GM12872 (cell line): ENCODE data around the gene CNTN1.

ENCODE experiments used
- TF ChIP-seq, protein P1 (sequence below): IDR thresholded peaks from 3 replicates; pipeline ENCODE4 v1.5.1; 2011; ENCODE audit warnings: low read depth, mild to moderate bottlenecking, low read length, moderate library complexity; ENCODE audit not compliant: insufficient read depth

CNTN1 gene

DNA sequence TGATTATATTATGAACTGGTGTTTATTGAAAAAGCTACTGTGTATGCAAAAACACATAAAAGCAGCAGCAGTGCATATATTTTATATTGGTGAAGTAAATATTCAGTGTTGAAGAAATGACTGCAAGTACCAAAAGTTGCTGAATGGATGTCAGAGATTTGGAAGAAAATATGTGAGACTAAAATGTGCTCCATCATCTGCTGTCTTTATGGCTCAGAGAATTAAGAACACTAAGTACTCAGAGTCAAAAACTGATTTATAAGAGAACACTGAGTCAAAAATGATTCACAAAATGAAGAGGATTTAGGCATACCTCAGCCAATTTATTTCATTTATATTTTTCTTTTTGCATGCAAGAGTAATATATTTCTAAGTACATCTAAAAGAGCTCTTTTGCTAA, 409.6 kb downstream of the CNTN1 start:
- TF ChIP-seq, protein P1, sequence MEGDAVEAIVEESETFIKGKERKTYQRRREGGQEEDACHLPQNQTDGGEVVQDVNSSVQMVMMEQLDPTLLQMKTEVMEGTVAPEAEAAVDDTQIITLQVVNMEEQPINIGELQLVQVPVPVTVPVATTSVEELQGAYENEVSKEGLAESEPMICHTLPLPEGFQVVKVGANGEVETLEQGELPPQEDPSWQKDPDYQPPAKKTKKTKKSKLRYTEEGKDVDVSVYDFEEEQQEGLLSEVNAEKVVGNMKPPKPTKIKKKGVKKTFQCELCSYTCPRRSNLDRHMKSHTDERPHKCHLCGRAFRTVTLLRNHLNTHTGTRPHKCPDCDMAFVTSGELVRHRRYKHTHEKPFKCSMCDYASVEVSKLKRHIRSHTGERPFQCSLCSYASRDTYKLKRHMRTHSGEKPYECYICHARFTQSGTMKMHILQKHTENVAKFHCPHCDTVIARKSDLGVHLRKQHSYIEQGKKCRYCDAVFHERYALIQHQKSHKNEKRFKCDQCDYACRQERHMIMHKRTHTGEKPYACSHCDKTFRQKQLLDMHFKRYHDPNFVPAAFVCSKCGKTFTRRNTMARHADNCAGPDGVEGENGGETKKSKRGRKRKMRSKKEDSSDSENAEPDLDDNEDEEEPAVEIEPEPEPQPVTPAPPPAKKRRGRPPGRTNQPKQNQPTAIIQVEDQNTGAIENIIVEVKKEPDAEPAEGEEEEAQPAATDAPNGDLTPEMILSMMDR, result no peak

DNA sequence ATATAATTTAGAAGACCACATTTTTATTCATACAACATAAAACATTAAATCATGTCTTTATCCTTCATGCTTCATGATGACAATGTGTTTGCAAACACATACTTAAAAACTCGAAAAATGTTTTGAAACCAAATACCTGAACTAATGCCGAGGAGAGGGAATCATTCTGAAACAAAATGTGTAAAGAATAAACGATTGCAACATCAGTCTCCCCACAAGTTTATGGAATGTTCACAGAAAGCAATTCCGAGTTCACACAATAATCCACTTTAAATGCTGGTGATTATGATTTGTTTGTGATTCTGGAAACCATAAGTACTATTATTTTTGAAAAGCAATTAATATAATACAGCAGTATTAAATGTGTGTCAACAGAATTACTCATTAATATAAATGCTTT, 411.4 kb downstream of the CNTN1 start:
- TF ChIP-seq, protein P1, result no peak

DNA sequence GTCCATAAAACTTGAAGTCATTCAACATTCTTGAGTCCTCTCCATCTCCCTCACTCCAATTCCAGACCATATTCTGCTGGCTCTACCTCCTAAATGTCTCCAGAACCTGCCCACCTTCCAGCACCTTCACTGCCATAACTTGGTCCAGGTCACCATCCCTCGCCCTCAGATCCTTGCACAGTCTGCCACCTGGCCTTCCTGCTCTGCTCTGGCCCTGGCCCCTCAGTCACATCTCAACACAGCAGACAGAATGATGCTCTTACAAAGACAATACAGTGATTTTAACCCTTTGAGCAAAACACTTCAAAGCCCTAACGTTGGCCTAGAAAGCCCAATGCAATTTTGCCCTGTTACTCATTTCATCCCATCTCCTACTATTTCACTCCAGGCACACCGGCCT, 414.1 kb downstream of the CNTN1 start:
- TF ChIP-seq, protein P1, result no peak

DNA sequence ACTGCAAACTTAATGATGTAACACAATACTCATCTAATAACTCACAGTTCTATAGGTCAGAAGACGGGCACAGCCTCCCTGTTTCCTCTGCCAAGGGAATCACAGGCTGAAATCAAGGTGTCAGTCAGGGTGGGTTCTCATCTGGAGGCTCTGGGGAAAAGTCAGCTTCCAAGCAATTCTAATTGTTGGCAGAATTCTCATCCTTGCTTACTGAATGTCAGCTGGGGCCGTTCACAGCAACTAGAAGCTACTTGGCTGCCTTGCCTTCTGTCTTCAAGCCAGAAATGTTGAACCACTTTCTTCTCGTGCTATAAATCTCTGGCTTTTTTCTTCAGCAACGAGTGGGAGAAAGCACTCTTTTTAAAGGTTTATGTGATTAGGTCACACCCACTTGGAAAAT, 415.8 kb downstream of the CNTN1 start:
- TF ChIP-seq, protein P1, result no peak

DNA sequence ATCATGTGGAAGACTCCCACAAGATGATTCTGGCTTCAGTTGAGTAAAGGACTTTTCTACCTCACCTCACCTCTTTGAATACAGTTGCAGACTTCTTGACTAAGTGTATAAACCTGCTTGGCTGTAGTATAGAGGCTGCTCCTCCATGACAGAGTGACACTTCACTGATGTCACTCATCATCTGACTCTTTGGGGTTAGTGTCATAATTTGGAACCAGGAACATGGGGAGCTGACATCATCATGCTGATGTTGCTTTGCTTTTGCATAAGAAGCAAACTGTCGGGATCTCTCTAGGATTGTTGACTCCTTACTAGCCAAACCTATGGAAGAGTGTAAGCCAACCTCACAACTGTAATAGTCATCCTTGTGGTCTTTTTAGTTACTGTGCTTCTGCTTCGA, 420.7 kb downstream of the CNTN1 start:
- TF ChIP-seq, protein P1, result no peak

DNA sequence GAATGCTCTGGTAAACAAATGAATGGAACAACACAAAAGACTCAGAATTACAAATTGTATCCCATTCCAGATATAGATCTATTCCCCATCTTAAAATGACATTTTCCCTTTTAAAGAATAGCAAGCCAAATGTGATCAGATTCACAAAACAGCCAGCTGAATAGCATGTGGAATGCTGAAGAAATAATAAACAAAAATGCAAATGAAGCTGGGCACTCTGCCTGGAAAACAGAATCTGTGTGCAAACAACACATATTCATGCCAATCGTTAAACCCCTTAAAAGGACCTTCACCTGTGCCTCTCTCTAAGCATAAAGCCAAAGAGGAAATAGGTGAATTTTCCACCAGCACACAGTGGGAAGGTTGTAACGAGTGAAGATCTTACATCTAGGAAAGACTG, 428.0 kb downstream of the CNTN1 start:
- TF ChIP-seq, protein P1, result no peak

DNA sequence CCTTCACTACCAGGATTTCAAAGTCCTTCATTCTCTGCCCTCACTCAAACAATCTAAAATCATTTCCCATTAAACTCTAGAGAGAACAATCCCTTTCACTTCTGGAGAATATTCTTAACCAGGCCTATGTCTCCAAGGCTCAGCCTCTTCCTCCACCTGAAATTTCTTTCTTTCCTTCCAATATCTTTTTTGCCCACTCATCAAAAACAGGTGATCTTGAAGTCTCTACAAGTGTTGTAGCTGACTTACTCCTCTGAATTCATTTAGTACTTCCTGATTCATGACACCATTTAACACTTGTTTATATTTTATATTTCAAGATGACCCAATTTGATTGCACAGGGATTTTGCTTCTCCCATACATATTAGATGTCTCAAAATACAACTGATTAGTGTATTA, 429.1 kb downstream of the CNTN1 start:
- TF ChIP-seq, protein P1, result no peak
